ENCODE data around the gene GALNT2.

The GALNT2 gene

GRCh38 chr1:230066466-230067404 is at the start of gene GALNT2:
GALNT2 (plus strand) TSS chr1:230067238; CDS start chr1:230067281, 43 bp downstream.
- peak; percentile 94 for DNase-seq

- no peak for DNase-seq
Observed at GRCh38 chr1:230020451-230020850, 46.6 kb upstream of the GALNT2 start.

- no peak for DNase-seq
Observed at GRCh38 chr1:230022666-230023380, 44.2 kb upstream of the GALNT2 start.

- DNase-seq = no peak
Observed at GRCh38 chr1:230025686-230026085, 41.4 kb upstream of the GALNT2 start.

GRCh38 chr1:230026139-230026538 is 40.9 kb upstream of the GALNT2 start:
- no peak for DNase-seq

GRCh38 chr1:230026572-230026971 is 40.5 kb upstream of the GALNT2 start:
- no peak for DNase-seq

GRCh38 chr1:230028602-230029223 is 38.3 kb upstream of the GALNT2 start:
- DNase-seq = no peak

- no peak for DNase-seq
Observed at GRCh38 chr1:230029244-230029941, 37.6 kb upstream of the GALNT2 start.

GRCh38 chr1:230030122-230030821 is 36.8 kb upstream of the GALNT2 start:
- no peak for DNase-seq

GRCh38 chr1:230031131-230031530 is 35.9 kb upstream of the GALNT2 start:
- DNase-seq = no peak

- no peak for DNase-seq
Observed at GRCh38 chr1:230032516-230033281, 34.3 kb upstream of the GALNT2 start.

- DNase-seq = no peak
Observed at GRCh38 chr1:230037261-230037660, 29.8 kb upstream of the GALNT2 start.

GRCh38 chr1:230040440-230040839 is 26.6 kb upstream of the GALNT2 start:
- no peak for DNase-seq

GRCh38 chr1:230043081-230043480 is 24.0 kb upstream of the GALNT2 start:
- no peak for DNase-seq

- no peak for DNase-seq
Observed at GRCh38 chr1:230044729-230045128, 22.3 kb upstream of the GALNT2 start.

- no peak for DNase-seq
Observed at GRCh38 chr1:230047114-230047865, 19.7 kb upstream of the GALNT2 start.

GRCh38 chr1:230048322-230048721 is 18.7 kb upstream of the GALNT2 start:
- no peak for DNase-seq

- no peak for DNase-seq
Observed at GRCh38 chr1:230048922-230049321, 18.1 kb upstream of the GALNT2 start.

GRCh38 chr1:230049731-230050130 is 17.3 kb upstream of the GALNT2 start:
- DNase-seq = no peak

GRCh38 chr1:230050973-230051735 is 15.9 kb upstream of the GALNT2 start:
- DNase-seq = no peak

Measured in hematopoietic multipotent progenitor cell treated with erythropoietin and hydrocortisone succinate and interleukin-3 and kit ligand, for 6 days (in vitro differentiated cells).